Epithelial cell of proximal tubule (primary cell): ENCODE results near the gene TCEAL7. TPM values are rescaled to one million over a fixed set of nuclear protein-coding genes. Genes with fewer than 3 reads are reported as not detected.
"Not testable (repeated sequence)": the region's sequence is repeated elsewhere in the genome, so short reads cannot be mapped to it uniquely, and the experiment has no call there.

Experiments
- DNase-seq: peaks from one replicate; pipeline ENCODE4 v3.0.0-alpha.2; 2011; ENCODE audit warnings: low read depth
- H3K4me3 ChIP-seq: 2 replicates; pipeline ENCODE4 v1.5.1; 2011; ENCODE audit warnings: low read depth, mild to moderate bottlenecking, low read length
- CTCF ChIP-seq: conservative IDR thresholded peaks from 2 replicates; pipeline ENCODE4 v1.5.1; 2012; ENCODE audit warnings: low read depth, mild to moderate bottlenecking, low read length
- total RNA-seq: library from RNA; depleted of rRNA; stranded (reverse); fragments of >200 nt; gene quantifications from 2 replicates; pipeline ENCODE4 v1.2.3, GENCODE V29; 2015

Gene TCEAL7, protein sequence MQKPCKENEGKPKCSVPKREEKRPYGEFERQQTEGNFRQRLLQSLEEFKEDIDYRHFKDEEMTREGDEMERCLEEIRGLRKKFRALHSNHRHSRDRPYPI
- 16.0 and 25.4 TPM in 2 replicates for total RNA-seq

- DNase-seq, result no peak
- peak within 1 kb of the TSS; percentile 33 for H3K4me3 ChIP-seq
- TF ChIP-seq CTCF, result no peak
Measured at GRCh38 chrX:103329991-103330390, at the start of gene TCEAL7. TSS of gene TCEAL7 (plus strand) at chrX:103330239. CDS start at chrX:103331404, 1,165 bp downstream.

DNA sequence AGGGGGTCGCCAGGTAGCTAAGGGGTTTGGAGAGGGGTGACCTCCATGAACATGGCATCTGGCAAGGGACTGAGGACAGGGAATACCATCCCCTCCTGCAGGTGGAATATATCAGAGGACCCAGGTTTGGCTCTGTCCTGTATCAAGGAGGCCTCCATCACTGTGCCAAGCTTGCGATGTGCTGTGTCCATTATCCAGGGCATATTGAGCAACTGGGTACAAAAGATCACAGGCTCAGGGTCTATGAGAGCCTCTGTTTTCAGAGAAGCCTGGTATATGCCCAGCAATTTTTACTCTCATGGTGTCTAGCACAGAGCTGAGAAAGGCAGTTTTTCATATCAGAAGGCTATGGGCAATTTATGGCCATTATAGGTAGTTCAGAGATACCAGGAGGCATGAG is 36.9 kb upstream of the TCEAL7 start:
- TF ChIP-seq CTCF, result no peak
- DNase-seq, result no peak

DNA sequence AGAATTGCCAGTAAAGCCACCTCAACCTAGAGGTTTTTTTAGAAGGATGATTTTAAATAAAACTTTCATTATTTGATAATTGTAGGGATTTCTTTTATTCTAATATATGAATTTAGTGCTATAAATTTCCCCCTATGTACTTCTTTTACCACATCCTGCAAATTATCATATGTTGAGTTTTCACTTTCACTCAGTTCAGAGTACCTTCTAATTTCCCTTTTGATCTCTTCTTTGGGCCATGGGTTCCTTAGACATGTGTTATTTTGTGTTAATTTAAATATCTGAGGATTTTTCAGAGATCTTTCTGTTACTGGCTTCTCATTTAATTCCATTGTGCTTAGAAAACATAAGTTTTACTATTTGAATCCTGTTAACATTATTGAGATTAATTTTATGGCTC is 25.3 kb upstream of the TCEAL7 start:
- no peak for DNase-seq
- H3K4me3 ChIP-seq, result no peak overlapping the region
- no peak for TF ChIP-seq CTCF

More for the DNA sequence above, 36.9 kb upstream of the TCEAL7 start:
- H3K4me3 ChIP-seq, result no peak overlapping the region

GRCh38 chrX:103305666-103306065 is 24.4 kb upstream of the TCEAL7 start:
- DNase-seq, H3K4me3 ChIP-seq: not testable (repeated sequence)

DNA sequence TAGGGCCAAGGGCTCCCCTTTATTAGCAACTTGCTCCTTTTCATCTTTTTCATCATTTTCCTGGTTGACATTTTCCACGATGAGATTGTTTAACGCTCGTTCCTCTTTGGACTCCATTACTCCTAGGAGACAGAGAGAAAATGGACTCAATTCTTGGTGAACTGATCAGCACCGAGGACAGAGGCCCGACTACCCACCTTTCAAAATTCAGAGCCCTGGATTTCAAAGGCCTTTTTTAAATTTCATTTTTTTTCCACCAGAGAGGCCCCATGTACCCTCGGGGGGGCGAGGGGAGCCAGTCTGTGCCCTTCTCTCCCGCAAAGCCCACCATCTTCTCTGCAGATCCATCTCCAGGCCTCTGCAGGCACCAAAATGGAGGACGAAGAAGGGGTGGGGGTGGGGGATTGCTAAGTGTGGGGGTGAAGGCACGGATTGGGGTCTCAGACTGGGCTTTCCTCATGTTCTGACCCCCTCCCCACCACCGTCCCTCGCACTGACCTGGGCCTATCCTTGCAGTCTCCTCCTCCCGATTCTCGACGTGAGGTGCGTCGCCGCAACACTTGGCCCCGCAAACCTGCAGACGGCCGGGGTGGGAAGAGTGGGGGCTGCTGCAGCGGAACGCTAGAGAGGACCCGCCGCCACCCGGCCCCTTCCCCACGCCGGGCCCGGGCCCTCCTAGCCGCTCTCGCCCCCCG is 20.0 kb upstream of the TCEAL7 start:
- DNase-seq, result no peak
- no peak for TF ChIP-seq CTCF
- peak overlapping the region; percentile 69 for H3K4me3 ChIP-seq

GRCh38 chrX:103310555-103311398 is 19.3 kb upstream of the TCEAL7 start, which contains the start of gene BEX2:
TSS of gene BEX2 (minus strand) at chrX:103310990. CDS start at chrX:103309976, 1,014 bp downstream.
- DNase-seq, result peak; percentile 1
- no peak for TF ChIP-seq CTCF
- H3K4me3 ChIP-seq, result peak within 1 kb of the TSS; percentile 69

GRCh38 chrX:103311399-103311780 is 18.6 kb upstream of the TCEAL7 start:
- TF ChIP-seq CTCF, result no peak
- DNase-seq, result no peak
- peak overlapping the region; percentile 69 for H3K4me3 ChIP-seq
